Neural progenitor cell (in vitro differentiated cells): ENCODE measurements around the gene ZNF500. TPM values are rescaled to one million over a fixed set of nuclear protein-coding genes. Genes with fewer than 3 reads are reported as not detected.

Source experiments
- DNase-seq: peaks from one replicate; pipeline ENCODE4 v3.0.0-alpha.2; 2016; ENCODE audit warnings: low spot score
- H2AFZ ChIP-seq: fragments of 200-600 bp; sonication (generic); replicated peaks from 2 replicates; pipeline ENCODE4 v1.6.1; 2016; ENCODE audit warnings: antibody characterized with exemption
- H3F3A ChIP-seq: fragments of 200-600 bp; sonication (generic); 2 replicates; pipeline ENCODE4 v1.6.1; 2016; ENCODE audit warnings: antibody characterized with exemption, low read depth
- H3K27ac ChIP-seq: fragments of 200-600 bp; sonication (generic); 2 replicates; pipeline ENCODE4 v1.5.1; 2016; ENCODE audit warnings: mild to moderate bottlenecking
- H3K27me3 ChIP-seq: fragments of 200-600 bp; sonication (generic); 2 replicates; pipeline ENCODE4 v1.6.1; 2016; ENCODE audit warnings: mild to moderate bottlenecking, moderate library complexity
- H3K36me3 ChIP-seq: fragments of 200-600 bp; sonication (generic); 2 replicates; pipeline ENCODE4 v1.5.1; 2016
- H3K4me1 ChIP-seq: fragments of 200-600 bp; sonication (generic); 2 replicates; pipeline ENCODE4 v1.6.1; 2016; ENCODE audit warnings: mixed run types
- H3K4me2 ChIP-seq: fragments of 200-600 bp; sonication (generic); 2 replicates; pipeline ENCODE4 v1.6.1; 2016
- H3K4me3 ChIP-seq: fragments of 200-600 bp; sonication (generic); 2 replicates; pipeline ENCODE4 v1.5.1; 2016
- H3K79me2 ChIP-seq: fragments of 200-600 bp; sonication (generic); 2 replicates; pipeline ENCODE4 v1.6.1; 2016; ENCODE audit warnings: low read depth
- H3K9ac ChIP-seq: fragments of 200-600 bp; sonication (generic); 2 replicates; pipeline ENCODE4 v1.6.1; 2016
- H3K9me3 ChIP-seq: fragments of 200-600 bp; sonication (generic); 2 replicates; pipeline ENCODE4 v1.5.1; 2016; ENCODE audit warnings: low read depth
- H4K20me1 ChIP-seq: fragments of 200-600 bp; sonication (generic); 2 replicates; pipeline ENCODE4 v1.6.1; 2016; ENCODE audit warnings: low read depth
- H3K27ac Mint-ChIP-seq: 3 replicates; pipeline ENCODE4 v1.8.0; 2021; ENCODE audit warnings: mixed read lengths
- H3K27me3 Mint-ChIP-seq: 2 replicates; pipeline ENCODE4 v1.8.0; 2022; ENCODE audit warnings: low read depth, mild to moderate bottlenecking, inconsistent platforms, moderate library complexity, mixed read lengths; ENCODE audit not compliant: insufficient read depth
- H3K36me3 Mint-ChIP-seq: 3 replicates; pipeline ENCODE4 v1.8.0; 2021; ENCODE audit warnings: mixed read lengths
- H3K4me1 Mint-ChIP-seq: 3 replicates; pipeline ENCODE4 v1.8.0; 2021; ENCODE audit warnings: mixed read lengths
- H3K4me3 Mint-ChIP-seq: 3 replicates; pipeline ENCODE4 v1.8.0; 2021; ENCODE audit warnings: mild to moderate bottlenecking, moderate library complexity, mixed read lengths
- H3K9me3 Mint-ChIP-seq: 3 replicates; pipeline ENCODE4 v1.8.0; 2020; ENCODE audit warnings: mixed read lengths
- EZH2 ChIP-seq: fragments of 200-600 bp; sonication (generic); IDR thresholded peaks from 2 replicates; pipeline ENCODE4 v1.6.1; 2017; ENCODE audit warnings: antibody characterized with exemption, mild to moderate bottlenecking, moderate library complexity
- EZH2phosphoT487 ChIP-seq: fragments of 200-600 bp; sonication (generic); IDR thresholded peaks from 2 replicates; pipeline ENCODE4 v1.6.1; 2017; ENCODE audit warnings: antibody characterized with exemption
- total RNA-seq: library from RNA; depleted of rRNA; stranded (reverse); fragments of >200 nt; gene quantifications from 2 replicates; pipeline ENCODE4 v1.2.3, GENCODE V29; 2015; ENCODE audit warnings: low replicate concordance
- TF ChIP-seq, protein P1 (sequence below): fragments of 200-600 bp; sonication (generic); IDR thresholded peaks from 2 replicates; pipeline ENCODE4 v1.5.1; 2017; ENCODE audit warnings: antibody characterized with exemption, mild to moderate bottlenecking

The ZNF500 gene
- total RNA-seq, 1 donor from 2014 or later = 4.2 TPM

GRCh38 chr16:4700997-4701743 lies 65.8 kb downstream of the ZNF500 start:
- Mint-ChIP-seq H3K9me3 (no peaks in the 10 kb centered on the region), H3K27ac (no peak overlapping the region), H3K27me3 (no peaks in the 10 kb centered on the region), H3K36me3 (peaks cover 11% of the 10 kb centered on the region), H3K4me3 (no peak overlapping the region), H3K4me1 (no peaks in the 10 kb centered on the region)
- Histone ChIP-seq H3K4me3 (no peak overlapping the region), H3F3A (no peaks in the 10 kb centered on the region), H4K20me1 (no peaks in the 10 kb centered on the region), H2AFZ (no peak overlapping the region), H3K4me2 (no peak overlapping the region), H3K9ac (no peak overlapping the region), H3K4me1 (no peaks in the 10 kb centered on the region), H3K27ac (no peak overlapping the region), H3K79me2 (no peaks in the 10 kb centered on the region), H3K9me3 (no peaks in the 10 kb centered on the region), H3K36me3 (no peaks in the 10 kb centered on the region), H3K27me3 (no peaks in the 10 kb centered on the region)
- TF ChIP-seq EZH2phosphoT487 = no peak
- no peak for TF ChIP-seq EZH2
- TF ChIP-seq, protein P1, sequence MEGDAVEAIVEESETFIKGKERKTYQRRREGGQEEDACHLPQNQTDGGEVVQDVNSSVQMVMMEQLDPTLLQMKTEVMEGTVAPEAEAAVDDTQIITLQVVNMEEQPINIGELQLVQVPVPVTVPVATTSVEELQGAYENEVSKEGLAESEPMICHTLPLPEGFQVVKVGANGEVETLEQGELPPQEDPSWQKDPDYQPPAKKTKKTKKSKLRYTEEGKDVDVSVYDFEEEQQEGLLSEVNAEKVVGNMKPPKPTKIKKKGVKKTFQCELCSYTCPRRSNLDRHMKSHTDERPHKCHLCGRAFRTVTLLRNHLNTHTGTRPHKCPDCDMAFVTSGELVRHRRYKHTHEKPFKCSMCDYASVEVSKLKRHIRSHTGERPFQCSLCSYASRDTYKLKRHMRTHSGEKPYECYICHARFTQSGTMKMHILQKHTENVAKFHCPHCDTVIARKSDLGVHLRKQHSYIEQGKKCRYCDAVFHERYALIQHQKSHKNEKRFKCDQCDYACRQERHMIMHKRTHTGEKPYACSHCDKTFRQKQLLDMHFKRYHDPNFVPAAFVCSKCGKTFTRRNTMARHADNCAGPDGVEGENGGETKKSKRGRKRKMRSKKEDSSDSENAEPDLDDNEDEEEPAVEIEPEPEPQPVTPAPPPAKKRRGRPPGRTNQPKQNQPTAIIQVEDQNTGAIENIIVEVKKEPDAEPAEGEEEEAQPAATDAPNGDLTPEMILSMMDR = no peak
- no peak for DNase-seq

GRCh38 chr16:4700380-4700996 lies 66.5 kb downstream of the ZNF500 start:
- no peak overlapping the region for H3K4me2 ChIP-seq
- no peak overlapping the region for H3K27ac Mint-ChIP-seq
- no peaks in the 10 kb centered on the region for H3K9me3 ChIP-seq
- peaks cover 1% of the 10 kb centered on the region for H3F3A ChIP-seq
- no peak for TF ChIP-seq EZH2
- no peak for TF ChIP-seq EZH2phosphoT487
- TF ChIP-seq, protein P1 = no peak
- no peak for DNase-seq
- no peaks in the 10 kb centered on the region for H3K4me1 ChIP-seq
- H3K27me3 Mint-ChIP-seq = no peaks in the 10 kb centered on the region
- peaks cover 11% of the 10 kb centered on the region for H3K36me3 Mint-ChIP-seq
- no peaks in the 10 kb centered on the region for H3K27me3 ChIP-seq
- H3K9ac ChIP-seq = no peak overlapping the region
- H3K4me3 ChIP-seq = no peak overlapping the region
- no peak overlapping the region for H2AFZ ChIP-seq
- no peaks in the 10 kb centered on the region for H3K9me3 Mint-ChIP-seq
- H3K27ac ChIP-seq = no peak overlapping the region
- peaks cover under 1% of the 10 kb centered on the region for H4K20me1 ChIP-seq
- H3K4me1 Mint-ChIP-seq = no peaks in the 10 kb centered on the region
- no peaks in the 10 kb centered on the region for H3K36me3 ChIP-seq
- no peak overlapping the region for H3K4me3 Mint-ChIP-seq
- no peaks in the 10 kb centered on the region for H3K79me2 ChIP-seq

DNA sequence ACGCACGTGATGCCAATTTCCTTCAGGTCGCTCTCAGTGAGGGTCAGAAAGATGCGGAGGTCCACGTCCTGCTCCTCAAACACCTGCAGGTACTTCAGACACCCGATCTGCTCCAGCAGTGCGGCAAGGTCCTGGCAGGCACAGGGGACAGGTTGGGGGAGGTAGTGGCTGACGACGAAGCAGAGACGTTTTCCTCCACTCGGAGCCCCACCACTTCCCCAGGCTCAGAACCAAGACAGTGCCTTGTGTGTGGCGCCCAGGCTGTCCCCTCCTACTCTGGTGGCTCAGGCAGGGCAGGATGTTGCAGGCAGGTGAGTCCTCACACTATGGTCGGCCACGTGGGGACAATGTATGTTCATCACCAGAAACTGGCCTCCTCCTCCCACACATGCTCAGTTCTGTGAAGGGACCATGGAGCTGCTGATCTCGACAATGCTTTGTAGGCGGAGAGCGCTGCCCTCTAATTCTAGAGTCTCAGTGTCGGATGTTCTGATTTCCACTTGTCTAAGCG lies 67.9 kb downstream of the ZNF500 start:
- Histone ChIP-seq H3K4me2 (no peak overlapping the region), H3F3A (peaks cover 9% of the 10 kb centered on the region), H4K20me1 (peaks cover 15% of the 10 kb centered on the region), H3K4me1 (no peaks in the 10 kb centered on the region), H3K27me3 (no peaks in the 10 kb centered on the region), H3K27ac (no peak overlapping the region), H3K36me3 (no peaks in the 10 kb centered on the region), H3K9me3 (no peaks in the 10 kb centered on the region), H3K4me3 (no peak overlapping the region), H3K79me2 (peaks cover 10% of the 10 kb centered on the region), H2AFZ (no peak overlapping the region), H3K9ac (no peak overlapping the region)
- TF ChIP-seq EZH2 (no peak), EZH2phosphoT487 (no peak)
- TF ChIP-seq, protein P1 = no peak
- no peak for DNase-seq
- Mint-ChIP-seq H3K36me3 (peaks cover 8% of the 10 kb centered on the region), H3K4me3 (no peak overlapping the region), H3K27me3 (peaks cover 5% of the 10 kb centered on the region), H3K4me1 (no peaks in the 10 kb centered on the region), H3K9me3 (no peaks in the 10 kb centered on the region), H3K27ac (no peak overlapping the region)
